Measurements from ENCODE around the gene PAPOLA. TPM values are rescaled to one million over a fixed set of nuclear protein-coding genes. Genes with fewer than 3 reads are reported as not detected.
A peak's percentile ranks its signal among the peaks of the same experiment; 100 is the strongest.

The PAPOLA gene
- polyA plus RNA-seq, 1 donor from 2014 or later, result 95.1 TPM

DNA sequence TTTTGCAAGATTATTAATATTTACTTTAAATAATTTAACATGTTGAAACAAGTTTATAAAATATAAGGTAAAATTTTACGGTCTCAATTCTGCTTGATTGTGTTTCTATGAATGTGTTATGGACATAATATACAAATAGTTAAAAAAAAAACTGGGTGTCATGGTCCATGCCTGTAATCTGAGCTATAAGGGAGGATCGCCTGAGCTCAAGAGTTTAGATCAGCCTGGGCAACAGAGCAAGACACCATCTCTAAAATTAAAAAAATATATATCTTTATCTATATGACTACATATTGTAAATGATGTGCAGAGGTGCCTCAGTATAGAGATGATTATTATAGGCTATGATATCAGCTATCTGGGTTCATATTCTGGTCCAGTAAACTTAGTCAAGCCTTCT, 9.9 kb downstream of the PAPOLA start:
- Mint-ChIP-seq H3K4me1 (peaks cover 66 to 80% (median 79%) of the 10 kb centered on the region in 3 donors), H3K27ac (peak overlapping the region in 1 of 3 donors; percentile 16), H3K9me3 (no peaks in the 10 kb centered on the region), H3K27me3 (no peaks in the 10 kb centered on the region), H3K36me3 (peaks cover 2% of the 10 kb centered on the region), H3K4me3 (peak overlapping the region in 1 of 4 donors; percentile 38)

DNA sequence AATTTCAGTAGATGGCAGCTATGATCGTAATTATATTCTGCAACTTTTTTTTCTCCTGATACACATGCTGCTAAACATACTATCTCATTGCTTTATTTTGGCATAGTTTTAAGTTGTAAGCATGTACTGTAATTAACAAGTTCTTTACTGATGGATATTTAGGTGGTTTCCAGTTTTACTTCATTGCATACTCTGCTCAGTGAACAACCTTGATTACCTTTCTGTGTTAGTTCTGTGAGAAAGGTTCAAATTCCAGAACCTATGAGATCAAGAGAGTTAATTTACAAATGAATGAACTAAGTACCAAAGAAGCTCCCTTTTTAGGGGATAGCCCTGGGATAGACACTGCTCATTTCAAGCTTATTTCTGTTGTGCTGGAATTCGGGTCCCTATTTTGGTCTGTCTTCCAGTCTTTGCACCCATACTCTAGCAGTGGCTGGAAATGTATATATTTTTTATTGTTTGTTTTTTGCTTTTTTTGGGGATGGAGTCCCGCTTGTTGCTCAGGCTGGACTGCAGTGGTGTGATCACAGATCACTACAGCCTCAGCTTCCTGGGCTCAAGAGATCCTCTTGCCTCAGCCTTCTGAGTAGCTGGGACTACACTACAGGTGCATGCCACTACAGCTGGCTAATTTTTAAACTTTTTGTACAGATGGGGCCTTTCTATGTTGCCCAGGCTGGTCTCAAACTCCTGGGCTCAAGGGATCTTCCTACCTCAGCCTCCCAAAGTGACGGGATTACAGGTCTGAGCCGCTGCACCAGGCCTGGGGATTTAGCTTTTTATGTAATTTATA, 10.6 kb downstream of the PAPOLA start:
- no peaks in the 10 kb centered on the region for H3K9me3 Mint-ChIP-seq
- H3K4me3 Mint-ChIP-seq, result peak overlapping the region in 2 of 4 donors; percentile 38 to 73
- no peaks in the 10 kb centered on the region for H3K27me3 Mint-ChIP-seq
- H3K4me1 Mint-ChIP-seq, result peaks cover 69 to 84% (median 84%) of the 10 kb centered on the region in 3 donors
- peaks cover 2% of the 10 kb centered on the region for H3K36me3 Mint-ChIP-seq
- peak overlapping the region in 2 of 3 donors; percentile 16 to 42 for H3K27ac Mint-ChIP-seq

GRCh38 chr14:96514694-96515093, 12.5 kb downstream of the PAPOLA start:
- no peaks in the 10 kb centered on the region for H3K9me3 Mint-ChIP-seq
- H3K27me3 Mint-ChIP-seq, result no peaks in the 10 kb centered on the region
- peak overlapping the region in 2 of 3 donors; percentile 59 to 89 for H3K27ac Mint-ChIP-seq
- H3K36me3 Mint-ChIP-seq, result peaks cover 2% of the 10 kb centered on the region
- peaks cover 64 to 73% (median 71%) of the 10 kb centered on the region in 3 donors for H3K4me1 Mint-ChIP-seq
- H3K4me3 Mint-ChIP-seq, result peak overlapping the region in 2 of 4 donors; percentile 9 to 82

DNA sequence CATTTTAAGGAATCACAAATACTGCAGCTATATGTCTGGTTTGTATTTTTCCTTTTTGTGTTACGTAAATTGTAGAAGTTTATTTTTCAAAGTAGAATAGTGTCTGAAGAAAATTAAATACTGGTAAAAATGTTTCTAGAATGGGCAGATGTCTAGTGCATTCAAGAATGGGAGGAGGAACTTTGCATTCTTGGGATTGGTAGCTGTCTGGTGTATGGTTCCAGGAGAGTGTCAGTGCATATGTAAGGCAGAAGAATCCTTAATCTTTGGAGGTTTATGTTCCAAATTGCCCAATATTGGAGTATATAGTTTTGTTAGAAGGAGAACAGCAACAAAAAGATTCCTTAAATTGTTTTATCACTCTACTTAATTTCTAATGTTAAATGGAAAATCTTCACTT, 13.5 kb downstream of the PAPOLA start:
- H3K4me1 Mint-ChIP-seq, result peaks cover 62 to 69% (median 67%) of the 10 kb centered on the region in 3 donors
- H3K9me3 Mint-ChIP-seq, result no peaks in the 10 kb centered on the region
- H3K27ac Mint-ChIP-seq, result peak overlapping the region in 1 of 3 donors; percentile 59
- H3K36me3 Mint-ChIP-seq, result peaks cover 2% of the 10 kb centered on the region
- no peak overlapping the region for H3K4me3 Mint-ChIP-seq
- H3K27me3 Mint-ChIP-seq, result no peaks in the 10 kb centered on the region

DNA sequence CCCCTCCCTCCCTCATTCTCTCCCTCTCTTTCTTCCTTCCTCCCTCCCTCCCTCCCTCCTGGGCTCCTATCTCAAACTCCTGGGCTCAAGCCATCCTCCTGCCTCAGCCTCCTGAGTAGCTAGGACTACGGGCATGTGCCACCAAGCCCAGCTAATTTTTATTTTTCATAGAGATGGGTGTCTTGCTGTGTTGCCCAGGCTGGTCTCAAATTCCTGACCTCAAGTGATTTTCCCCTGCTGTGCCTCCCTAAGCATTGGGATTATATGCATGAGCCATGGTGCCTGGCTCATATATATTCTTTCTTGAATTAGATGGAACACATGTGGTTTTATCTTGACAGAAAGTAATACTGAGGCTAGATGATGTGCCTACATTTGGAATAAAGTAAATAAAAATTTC, 14.2 kb downstream of the PAPOLA start:
- Mint-ChIP-seq H3K36me3 (peaks cover 2% of the 10 kb centered on the region), H3K4me1 (peaks cover 57 to 63% (median 61%) of the 10 kb centered on the region in 3 donors), H3K9me3 (no peaks in the 10 kb centered on the region), H3K27me3 (no peaks in the 10 kb centered on the region), H3K27ac (no peak overlapping the region), H3K4me3 (no peak overlapping the region)

DNA sequence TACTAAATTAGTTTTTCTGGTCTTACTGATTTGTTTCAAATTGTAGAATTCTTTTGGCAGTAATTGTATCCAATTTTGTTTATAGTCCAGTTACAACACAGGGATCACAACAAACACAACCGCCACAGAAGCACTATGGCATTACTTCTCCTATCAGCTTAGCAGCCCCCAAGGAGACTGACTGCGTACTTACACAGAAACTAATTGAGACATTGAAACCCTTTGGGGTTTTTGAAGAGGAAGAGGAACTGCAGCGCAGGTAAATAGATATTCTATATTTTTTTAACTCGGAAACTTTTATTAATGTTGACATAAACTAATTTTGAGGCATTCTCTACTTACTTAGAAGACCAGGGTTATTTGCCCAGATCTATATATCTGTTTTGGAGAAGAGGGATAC, 17.8 kb downstream of the PAPOLA start:
- Mint-ChIP-seq H3K9me3 (no peaks in the 10 kb centered on the region), H3K4me3 (peak overlapping the region in 3 of 4 donors; percentile 18 to 80 (median 50)), H3K36me3 (no peaks in the 10 kb centered on the region), H3K27ac (peak overlapping the region; percentile 30 to 87 (median 74)), H3K27me3 (no peaks in the 10 kb centered on the region), H3K4me1 (peaks cover 32 to 35% (median 33%) of the 10 kb centered on the region in 3 donors)

DNA sequence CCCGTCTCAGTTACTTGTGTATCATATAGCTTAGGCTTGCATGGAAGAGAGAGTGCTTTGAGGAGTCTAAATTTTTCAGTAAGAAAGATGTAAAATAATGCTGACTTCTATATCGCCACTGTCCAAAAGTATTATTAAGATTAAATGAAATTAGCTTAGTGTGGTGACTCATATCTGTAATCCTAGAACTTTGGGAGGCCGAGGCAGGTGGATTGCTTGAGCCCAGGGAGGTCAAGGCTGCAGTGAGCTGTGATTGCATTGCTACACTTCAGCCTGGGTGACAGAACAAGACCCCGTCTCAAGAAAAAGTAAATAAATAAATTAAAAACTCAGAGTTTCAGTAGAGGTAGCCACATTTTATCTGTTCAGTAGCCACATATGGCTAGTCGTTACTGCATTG, 23.3 kb downstream of the PAPOLA start:
- H3K36me3 Mint-ChIP-seq, result no peaks in the 10 kb centered on the region
- no peak overlapping the region for H3K27ac Mint-ChIP-seq
- peaks cover 0 to 14% (median 0%) of the 10 kb centered on the region in 3 donors for H3K4me1 Mint-ChIP-seq
- no peaks in the 10 kb centered on the region for H3K9me3 Mint-ChIP-seq
- H3K4me3 Mint-ChIP-seq, result peak overlapping the region in 1 of 4 donors; percentile 12
- no peaks in the 10 kb centered on the region for H3K27me3 Mint-ChIP-seq

- no peak overlapping the region for H3K27ac Mint-ChIP-seq
- H3K27me3 Mint-ChIP-seq, result no peaks in the 10 kb centered on the region
- no peak overlapping the region for H3K4me3 Mint-ChIP-seq
- no peaks in the 10 kb centered on the region for H3K9me3 Mint-ChIP-seq
- H3K4me1 Mint-ChIP-seq, result peaks cover 0 to 6% (median under 1%) of the 10 kb centered on the region in 3 donors
- H3K36me3 Mint-ChIP-seq, result no peaks in the 10 kb centered on the region
Observed at GRCh38 chr14:96532632-96533031, 30.4 kb downstream of the PAPOLA start.

- Mint-ChIP-seq H3K36me3 (no peaks in the 10 kb centered on the region), H3K9me3 (no peaks in the 10 kb centered on the region), H3K4me3 (no peak overlapping the region), H3K4me1 (peaks cover 0 to 4% (median 4%) of the 10 kb centered on the region in 3 donors), H3K27me3 (no peaks in the 10 kb centered on the region), H3K27ac (peak overlapping the region in 1 of 3 donors; percentile 10)
Observed at GRCh38 chr14:96536807-96537206, 34.6 kb downstream of the PAPOLA start.

- Mint-ChIP-seq H3K4me1 (peaks cover 0 to 4% (median 4%) of the 10 kb centered on the region in 3 donors), H3K27me3 (no peaks in the 10 kb centered on the region), H3K9me3 (no peaks in the 10 kb centered on the region), H3K4me3 (no peak overlapping the region), H3K36me3 (peaks cover 3% of the 10 kb centered on the region), H3K27ac (peak overlapping the region in 1 of 3 donors; percentile 2)
Observed at GRCh38 chr14:96538097-96538989, 36.2 kb downstream of the PAPOLA start.

DNA sequence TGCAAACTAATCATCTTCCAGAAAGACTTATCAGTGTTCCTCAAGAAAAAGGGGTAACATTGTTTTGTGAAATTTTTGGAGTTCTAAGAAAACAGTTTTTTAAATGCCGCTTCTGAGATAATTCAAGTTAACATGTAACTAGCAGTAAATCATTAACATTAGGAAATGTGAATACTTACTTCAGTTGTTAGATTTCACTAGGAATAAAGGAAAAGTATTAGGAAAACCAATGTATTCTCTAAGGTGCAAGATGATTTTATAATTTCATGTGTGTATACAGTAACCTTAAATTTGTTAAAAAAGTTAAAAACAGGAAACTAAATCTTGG, 36.8 kb downstream of the PAPOLA start:
- no peaks in the 10 kb centered on the region for H3K9me3 Mint-ChIP-seq
- H3K27ac Mint-ChIP-seq, result no peak overlapping the region
- no peaks in the 10 kb centered on the region for H3K27me3 Mint-ChIP-seq
- H3K36me3 Mint-ChIP-seq, result peaks cover 3% of the 10 kb centered on the region
- H3K4me3 Mint-ChIP-seq, result no peak overlapping the region
- H3K4me1 Mint-ChIP-seq, result peaks cover 0 to 4% (median 4%) of the 10 kb centered on the region in 3 donors

DNA sequence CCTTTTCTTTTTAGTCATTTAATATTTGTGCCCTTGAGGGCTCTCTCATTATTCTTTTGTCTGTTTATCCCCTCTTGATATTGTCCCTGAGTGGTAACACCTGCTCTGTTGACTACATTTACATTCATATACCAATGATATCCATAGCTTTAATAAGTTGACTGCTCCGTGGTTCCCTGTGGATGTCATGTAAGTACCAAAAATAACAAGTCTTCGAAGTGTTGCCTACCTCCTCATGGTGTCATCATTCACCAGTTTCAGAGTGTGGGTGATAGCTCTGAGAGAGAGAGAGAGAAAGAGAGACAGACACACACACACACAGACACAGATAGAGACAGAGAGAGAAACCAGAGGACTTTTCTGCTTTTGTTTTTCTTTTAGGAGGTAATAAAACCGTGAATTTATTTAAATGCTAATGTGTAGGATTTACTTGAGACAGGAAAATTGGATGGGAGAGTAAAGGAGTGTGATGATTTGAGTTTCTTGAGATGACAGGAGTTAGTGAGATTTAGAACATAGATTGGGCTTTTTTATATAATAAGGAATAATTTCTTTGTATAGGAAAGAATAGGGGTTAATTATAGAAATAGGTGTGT, 52.2 kb downstream of the PAPOLA start:
- Mint-ChIP-seq H3K36me3 (peaks cover 2% of the 10 kb centered on the region), H3K27ac (no peak overlapping the region), H3K4me1 (peaks cover 0 to 1% (median 0%) of the 10 kb centered on the region in 3 donors), H3K27me3 (no peaks in the 10 kb centered on the region), H3K9me3 (no peaks in the 10 kb centered on the region), H3K4me3 (no peak overlapping the region)

GRCh38 chr14:96559571-96559970, 57.4 kb downstream of the PAPOLA start:
- Mint-ChIP-seq H3K36me3 (peaks cover 2% of the 10 kb centered on the region), H3K27me3 (no peaks in the 10 kb centered on the region), H3K9me3 (no peaks in the 10 kb centered on the region), H3K27ac (peak overlapping the region in 1 of 3 donors; percentile 53), H3K4me3 (no peak overlapping the region), H3K4me1 (peaks cover 0 to 1% (median 0%) of the 10 kb centered on the region in 3 donors)

DNA sequence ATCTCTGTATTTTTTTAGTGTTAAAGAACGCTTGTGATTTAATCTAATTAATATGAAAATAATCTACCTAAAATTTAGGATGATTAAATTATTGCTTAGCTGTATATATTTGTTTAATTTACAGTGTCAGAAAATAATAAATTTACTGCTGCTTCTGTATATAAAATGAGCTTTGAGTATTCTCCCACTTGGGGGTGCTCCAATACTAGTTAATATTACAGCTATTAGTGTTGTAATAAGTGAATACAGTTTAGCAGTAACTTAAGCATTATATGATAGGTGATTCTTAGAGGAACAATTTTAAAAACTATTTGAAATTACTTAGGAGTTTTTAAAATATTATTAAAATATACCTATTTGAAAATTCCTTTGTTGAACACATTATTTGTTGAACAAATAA, 62.2 kb downstream of the PAPOLA start:
- H3K36me3 Mint-ChIP-seq, result peaks cover 6% of the 10 kb centered on the region
- no peaks in the 10 kb centered on the region for H3K9me3 Mint-ChIP-seq
- no peak overlapping the region for H3K4me3 Mint-ChIP-seq
- peaks cover 2 to 5% (median 3%) of the 10 kb centered on the region in 3 donors for H3K4me1 Mint-ChIP-seq
- H3K27ac Mint-ChIP-seq, result no peak overlapping the region
- no peaks in the 10 kb centered on the region for H3K27me3 Mint-ChIP-seq

DNA sequence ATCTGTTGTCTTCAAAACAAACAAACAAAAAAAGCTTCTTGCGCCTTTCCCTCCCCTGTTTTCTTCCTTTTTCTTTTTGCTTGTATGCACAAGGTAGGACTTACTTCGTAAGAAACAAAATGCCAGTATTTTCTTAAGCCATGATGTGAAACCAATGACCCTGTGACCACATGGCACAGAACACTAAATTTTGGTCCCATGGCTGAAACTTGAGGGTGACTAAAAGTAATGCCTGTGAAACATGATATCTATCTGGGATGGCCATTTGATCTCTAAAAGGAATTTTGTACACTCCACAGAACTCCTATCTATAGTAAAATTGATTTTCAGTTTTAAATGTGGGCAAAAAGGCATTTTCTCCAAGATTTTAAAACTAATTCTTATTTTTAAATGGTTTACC, 63.6 kb downstream of the PAPOLA start:
- H3K27me3 Mint-ChIP-seq, result no peaks in the 10 kb centered on the region
- peaks cover 6% of the 10 kb centered on the region for H3K36me3 Mint-ChIP-seq
- no peaks in the 10 kb centered on the region for H3K9me3 Mint-ChIP-seq
- peaks cover 2 to 5% (median 3%) of the 10 kb centered on the region in 3 donors for H3K4me1 Mint-ChIP-seq
- no peak overlapping the region for H3K4me3 Mint-ChIP-seq
- no peak overlapping the region for H3K27ac Mint-ChIP-seq

Data from IgD-negative memory B cell (primary cell).